ENCODE data around the gene PIWIL1. TPM values are rescaled to one million over a fixed set of nuclear protein-coding genes. Genes with fewer than 3 reads are reported as not detected.

Gene PIWIL1
- total and polyA plus RNA-seq, 2 experiments from 2014 or later = not detected

- TF ChIP-seq, protein P1, sequence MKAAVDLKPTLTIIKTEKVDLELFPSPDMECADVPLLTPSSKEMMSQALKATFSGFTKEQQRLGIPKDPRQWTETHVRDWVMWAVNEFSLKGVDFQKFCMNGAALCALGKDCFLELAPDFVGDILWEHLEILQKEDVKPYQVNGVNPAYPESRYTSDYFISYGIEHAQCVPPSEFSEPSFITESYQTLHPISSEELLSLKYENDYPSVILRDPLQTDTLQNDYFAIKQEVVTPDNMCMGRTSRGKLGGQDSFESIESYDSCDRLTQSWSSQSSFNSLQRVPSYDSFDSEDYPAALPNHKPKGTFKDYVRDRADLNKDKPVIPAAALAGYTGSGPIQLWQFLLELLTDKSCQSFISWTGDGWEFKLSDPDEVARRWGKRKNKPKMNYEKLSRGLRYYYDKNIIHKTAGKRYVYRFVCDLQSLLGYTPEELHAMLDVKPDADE (IDR thresholded peaks at IDR 0.05) = no peak
Observed at GRCh38 chr12:130338794-130339601, 1.3 kb downstream of the PIWIL1 start (continued).

GRCh38 chr12:130339951-130340350 lies 2.3 kb downstream of the PIWIL1 start:
- Histone ChIP-seq H3K4me3 (no peak overlapping the region), H3K79me2 (replicated peaks; ENCODE audit: insufficient read depth) (no peaks in the 10 kb centered on the region), H2AFZ (no peak overlapping the region), H3K4me2 (no peak overlapping the region), H3K36me3 (ENCODE audit: insufficient read depth) (no peaks in the 10 kb centered on the region), H3K9me2 (ENCODE audit: insufficient read depth) (no peaks in the 10 kb centered on the region), H3K4me1 (ENCODE audit: insufficient read depth) (no peaks in the 10 kb centered on the region), H3K27me3 (ENCODE audit: insufficient read depth) (no peaks in the 10 kb centered on the region), H3F3A (replicated peaks; ENCODE audit: low read depth) (no peaks in the 10 kb centered on the region), H4K20me1 (replicated peaks; ENCODE audit: insufficient read depth) (no peaks in the 10 kb centered on the region), H3K27ac (ENCODE audit: low read depth) (no peak overlapping the region)
- H3K9me3 Mint-ChIP-seq = peaks cover 78% of the 10 kb centered on the region
- no peak overlapping the region for H3K27ac Mint-ChIP-seq
- no peak for DNase-seq (ENCODE audit: low spot score)
- peaks cover 36% of the 10 kb centered on the region for H3K36me3 Mint-ChIP-seq (ENCODE audit: low read depth)
- no peak for ATAC-seq
- no peak overlapping the region for H3K4me3 Mint-ChIP-seq
- no peaks in the 10 kb centered on the region for H3K4me1 Mint-ChIP-seq
- peaks cover 1% of the 10 kb centered on the region for H3K27me3 Mint-ChIP-seq (ENCODE audit: insufficient read depth, low read depth, poor library complexity)
- TF ChIP-seq EZH2phosphoT487 (IDR thresholded peaks at IDR 0.05; ENCODE audit: unreplicated experiment) = no peak
- TF ChIP-seq ZNF114 (CRISPR knock-in tag; IDR thresholded peaks at IDR 0.05) = no peak
- no peak for TF ChIP-seq POLR2AphosphoS5 (IDR thresholded peaks at IDR 0.05; ENCODE audit: low read depth)
- TF ChIP-seq EZH2 (IDR thresholded peaks at IDR 0.05; ENCODE audit: low read depth, unreplicated experiment) = no peak
- no peak for TF ChIP-seq CREB1 (CRISPR knock-in tag; IDR thresholded peaks at IDR 0.05; ENCODE audit: low read depth)
- no peak for TF ChIP-seq NANOG (IDR thresholded peaks at IDR 0.05; ENCODE audit: borderline replicate concordance)
- TF ChIP-seq, protein P2, sequence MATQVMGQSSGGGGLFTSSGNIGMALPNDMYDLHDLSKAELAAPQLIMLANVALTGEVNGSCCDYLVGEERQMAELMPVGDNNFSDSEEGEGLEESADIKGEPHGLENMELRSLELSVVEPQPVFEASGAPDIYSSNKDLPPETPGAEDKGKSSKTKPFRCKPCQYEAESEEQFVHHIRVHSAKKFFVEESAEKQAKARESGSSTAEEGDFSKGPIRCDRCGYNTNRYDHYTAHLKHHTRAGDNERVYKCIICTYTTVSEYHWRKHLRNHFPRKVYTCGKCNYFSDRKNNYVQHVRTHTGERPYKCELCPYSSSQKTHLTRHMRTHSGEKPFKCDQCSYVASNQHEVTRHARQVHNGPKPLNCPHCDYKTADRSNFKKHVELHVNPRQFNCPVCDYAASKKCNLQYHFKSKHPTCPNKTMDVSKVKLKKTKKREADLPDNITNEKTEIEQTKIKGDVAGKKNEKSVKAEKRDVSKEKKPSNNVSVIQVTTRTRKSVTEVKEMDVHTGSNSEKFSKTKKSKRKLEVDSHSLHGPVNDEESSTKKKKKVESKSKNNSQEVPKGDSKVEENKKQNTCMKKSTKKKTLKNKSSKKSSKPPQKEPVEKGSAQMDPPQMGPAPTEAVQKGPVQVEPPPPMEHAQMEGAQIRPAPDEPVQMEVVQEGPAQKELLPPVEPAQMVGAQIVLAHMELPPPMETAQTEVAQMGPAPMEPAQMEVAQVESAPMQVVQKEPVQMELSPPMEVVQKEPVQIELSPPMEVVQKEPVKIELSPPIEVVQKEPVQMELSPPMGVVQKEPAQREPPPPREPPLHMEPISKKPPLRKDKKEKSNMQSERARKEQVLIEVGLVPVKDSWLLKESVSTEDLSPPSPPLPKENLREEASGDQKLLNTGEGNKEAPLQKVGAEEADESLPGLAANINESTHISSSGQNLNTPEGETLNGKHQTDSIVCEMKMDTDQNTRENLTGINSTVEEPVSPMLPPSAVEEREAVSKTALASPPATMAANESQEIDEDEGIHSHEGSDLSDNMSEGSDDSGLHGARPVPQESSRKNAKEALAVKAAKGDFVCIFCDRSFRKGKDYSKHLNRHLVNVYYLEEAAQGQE (IDR thresholded peaks at IDR 0.05; ENCODE audit: unreplicated experiment) = no peak
- TF ChIP-seq, protein P3, sequence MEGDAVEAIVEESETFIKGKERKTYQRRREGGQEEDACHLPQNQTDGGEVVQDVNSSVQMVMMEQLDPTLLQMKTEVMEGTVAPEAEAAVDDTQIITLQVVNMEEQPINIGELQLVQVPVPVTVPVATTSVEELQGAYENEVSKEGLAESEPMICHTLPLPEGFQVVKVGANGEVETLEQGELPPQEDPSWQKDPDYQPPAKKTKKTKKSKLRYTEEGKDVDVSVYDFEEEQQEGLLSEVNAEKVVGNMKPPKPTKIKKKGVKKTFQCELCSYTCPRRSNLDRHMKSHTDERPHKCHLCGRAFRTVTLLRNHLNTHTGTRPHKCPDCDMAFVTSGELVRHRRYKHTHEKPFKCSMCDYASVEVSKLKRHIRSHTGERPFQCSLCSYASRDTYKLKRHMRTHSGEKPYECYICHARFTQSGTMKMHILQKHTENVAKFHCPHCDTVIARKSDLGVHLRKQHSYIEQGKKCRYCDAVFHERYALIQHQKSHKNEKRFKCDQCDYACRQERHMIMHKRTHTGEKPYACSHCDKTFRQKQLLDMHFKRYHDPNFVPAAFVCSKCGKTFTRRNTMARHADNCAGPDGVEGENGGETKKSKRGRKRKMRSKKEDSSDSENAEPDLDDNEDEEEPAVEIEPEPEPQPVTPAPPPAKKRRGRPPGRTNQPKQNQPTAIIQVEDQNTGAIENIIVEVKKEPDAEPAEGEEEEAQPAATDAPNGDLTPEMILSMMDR (conservative IDR thresholded peaks at IDR 0.05; ENCODE audit: low read depth in 2 of 2) = no peak
- no peak for TF ChIP-seq JUNB (IDR thresholded peaks at IDR 0.05; ENCODE audit: unreplicated experiment)
- no peak for TF ChIP-seq ZNF331 (CRISPR knock-in tag; IDR thresholded peaks at IDR 0.05; ENCODE audit: low read depth)
- TF ChIP-seq STAT1 (IDR thresholded peaks at IDR 0.05; ENCODE audit: unreplicated experiment) = no peak
- TF ChIP-seq, protein P4, sequence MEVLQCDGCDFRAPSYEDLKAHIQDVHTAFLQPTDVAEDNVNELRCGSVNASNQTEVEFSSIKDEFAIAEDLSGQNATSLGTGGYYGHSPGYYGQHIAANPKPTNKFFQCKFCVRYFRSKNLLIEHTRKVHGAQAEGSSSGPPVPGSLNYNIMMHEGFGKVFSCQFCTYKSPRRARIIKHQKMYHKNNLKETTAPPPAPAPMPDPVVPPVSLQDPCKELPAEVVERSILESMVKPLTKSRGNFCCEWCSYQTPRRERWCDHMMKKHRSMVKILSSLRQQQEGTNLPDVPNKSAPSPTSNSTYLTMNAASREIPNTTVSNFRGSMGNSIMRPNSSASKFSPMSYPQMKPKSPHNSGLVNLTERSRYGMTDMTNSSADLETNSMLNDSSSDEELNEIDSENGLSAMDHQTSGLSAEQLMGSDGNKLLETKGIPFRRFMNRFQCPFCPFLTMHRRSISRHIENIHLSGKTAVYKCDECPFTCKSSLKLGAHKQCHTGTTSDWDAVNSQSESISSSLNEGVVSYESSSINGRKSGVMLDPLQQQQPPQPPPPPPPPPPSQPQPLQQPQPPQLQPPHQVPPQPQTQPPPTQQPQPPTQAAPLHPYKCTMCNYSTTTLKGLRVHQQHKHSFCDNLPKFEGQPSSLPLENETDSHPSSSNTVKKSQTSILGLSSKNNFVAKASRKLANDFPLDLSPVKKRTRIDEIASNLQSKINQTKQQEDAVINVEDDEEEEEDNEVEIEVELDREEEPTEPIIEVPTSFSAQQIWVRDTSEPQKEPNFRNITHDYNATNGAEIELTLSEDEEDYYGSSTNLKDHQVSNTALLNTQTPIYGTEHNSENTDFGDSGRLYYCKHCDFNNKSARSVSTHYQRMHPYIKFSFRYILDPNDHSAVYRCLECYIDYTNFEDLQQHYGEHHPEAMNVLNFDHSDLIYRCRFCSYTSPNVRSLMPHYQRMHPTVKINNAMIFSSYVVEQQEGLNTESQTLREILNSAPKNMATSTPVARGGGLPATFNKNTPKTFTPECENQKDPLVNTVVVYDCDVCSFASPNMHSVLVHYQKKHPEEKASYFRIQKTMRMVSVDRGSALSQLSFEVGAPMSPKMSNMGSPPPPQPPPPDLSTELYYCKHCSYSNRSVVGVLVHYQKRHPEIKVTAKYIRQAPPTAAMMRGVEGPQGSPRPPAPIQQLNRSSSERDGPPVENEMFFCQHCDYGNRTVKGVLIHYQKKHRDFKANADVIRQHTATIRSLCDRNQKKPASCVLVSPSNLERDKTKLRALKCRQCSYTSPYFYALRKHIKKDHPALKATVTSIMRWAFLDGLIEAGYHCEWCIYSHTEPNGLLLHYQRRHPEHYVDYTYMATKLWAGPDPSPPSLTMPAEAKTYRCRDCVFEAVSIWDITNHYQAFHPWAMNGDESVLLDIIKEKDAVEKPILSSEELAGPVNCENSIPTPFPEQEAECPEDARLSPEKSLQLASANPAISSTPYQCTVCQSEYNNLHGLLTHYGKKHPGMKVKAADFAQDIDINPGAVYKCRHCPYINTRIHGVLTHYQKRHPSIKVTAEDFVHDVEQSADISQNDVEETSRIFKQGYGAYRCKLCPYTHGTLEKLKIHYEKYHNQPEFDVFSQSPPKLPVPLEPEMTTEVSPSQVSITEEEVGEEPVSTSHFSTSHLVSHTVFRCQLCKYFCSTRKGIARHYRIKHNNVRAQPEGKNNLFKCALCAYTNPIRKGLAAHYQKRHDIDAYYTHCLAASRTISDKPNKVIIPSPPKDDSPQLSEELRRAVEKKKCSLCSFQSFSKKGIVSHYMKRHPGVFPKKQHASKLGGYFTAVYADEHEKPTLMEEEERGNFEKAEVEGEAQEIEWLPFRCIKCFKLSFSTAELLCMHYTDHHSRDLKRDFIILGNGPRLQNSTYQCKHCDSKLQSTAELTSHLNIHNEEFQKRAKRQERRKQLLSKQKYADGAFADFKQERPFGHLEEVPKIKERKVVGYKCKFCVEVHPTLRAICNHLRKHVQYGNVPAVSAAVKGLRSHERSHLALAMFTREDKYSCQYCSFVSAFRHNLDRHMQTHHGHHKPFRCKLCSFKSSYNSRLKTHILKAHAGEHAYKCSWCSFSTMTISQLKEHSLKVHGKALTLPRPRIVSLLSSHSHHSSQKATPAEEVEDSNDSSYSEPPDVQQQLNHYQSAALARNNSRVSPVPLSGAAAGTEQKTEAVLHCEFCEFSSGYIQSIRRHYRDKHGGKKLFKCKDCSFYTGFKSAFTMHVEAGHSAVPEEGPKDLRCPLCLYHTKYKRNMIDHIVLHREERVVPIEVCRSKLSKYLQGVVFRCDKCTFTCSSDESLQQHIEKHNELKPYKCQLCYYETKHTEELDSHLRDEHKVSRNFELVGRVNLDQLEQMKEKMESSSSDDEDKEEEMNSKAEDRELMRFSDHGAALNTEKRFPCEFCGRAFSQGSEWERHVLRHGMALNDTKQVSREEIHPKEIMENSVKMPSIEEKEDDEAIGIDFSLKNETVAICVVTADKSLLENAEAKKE (CRISPR knock-in tag; IDR thresholded peaks at IDR 0.05) = no peak
